ENCODE data around the gene MYMK. TPM values are rescaled to one million over a fixed set of nuclear protein-coding genes. Genes with fewer than 3 reads are reported as not detected.
"Not testable (repeated sequence)": the region's sequence is repeated elsewhere in the genome, so short reads cannot be mapped to it uniquely, and the experiment has no call there.

The MYMK gene
- total RNA-seq, 1 experiment from 2014 or later, result not detected

- no peaks in the 10 kb centered on the region for H3K9me3 ChIP-seq
- DNase-seq, result no peak
- H3K36me3 ChIP-seq (ENCODE audit: control insufficient read depth, insufficient read depth, low read length), result no peaks in the 10 kb centered on the region
- ChIA-PET POLR2A (no interaction called here), CTCF (no interaction called here)
- BruUV-seq (replicated peaks), result no TSS peak
- no peaks in the 10 kb centered on the region for H3K36me3 Mint-ChIP-seq (ENCODE audit: insufficient read depth, unreplicated experiment)
- no peak overlapping the region for H3K4me3 ChIP-seq (ENCODE audit: low read depth, low read length)
- TF ChIP-seq CTCF (IDR thresholded peaks at IDR 0.05; ENCODE audit: insufficient read depth in 1 of 2, low read depth in 1 of 2, low read length in 1 of 2, severe bottlenecking in 1 of 2, unreplicated experiment in 1 of 2), result no peak
- H3K4me1 ChIP-seq, result peaks cover 6% of the 10 kb centered on the region; the same call in 1 of the 2 replicates
- H3K27me3 ChIP-seq (replicated peaks; ENCODE audit: control insufficient read depth, insufficient read depth, low read length), result no peaks in the 10 kb centered on the region
- H3K27ac Mint-ChIP-seq (ENCODE audit: unreplicated experiment), result no peak overlapping the region
- peaks cover 7% of the 10 kb centered on the region for H3K4me1 Mint-ChIP-seq (ENCODE audit: low read depth, unreplicated experiment)
- no peak overlapping the region for H3K4me3 Mint-ChIP-seq (ENCODE audit: unreplicated experiment)
- H3K27me3 Mint-ChIP-seq (ENCODE audit: insufficient read depth, unreplicated experiment), result peaks cover 5% of the 10 kb centered on the region
- intact Hi-C loops (cut with micrococcal nuclease; ENCODE audit: unreplicated experiment), result no loop called here
- no peaks in the 10 kb centered on the region for H3K9me3 Mint-ChIP-seq (ENCODE audit: unreplicated experiment)
Measured at GRCh38 chr9:133566817-133567216, 42.1 kb upstream of the MYMK start.

- intact Hi-C loops (cut with micrococcal nuclease; ENCODE audit: unreplicated experiment), result no loop called here
- H3K4me3 Mint-ChIP-seq (ENCODE audit: unreplicated experiment), result no peak overlapping the region
- H3K27me3 ChIP-seq (replicated peaks; ENCODE audit: control insufficient read depth, insufficient read depth, low read length), result no peaks in the 10 kb centered on the region
- H3K27me3 Mint-ChIP-seq (ENCODE audit: insufficient read depth, unreplicated experiment), result peaks cover 5% of the 10 kb centered on the region
- H3K27ac Mint-ChIP-seq (ENCODE audit: unreplicated experiment), result no peak overlapping the region
- no peaks in the 10 kb centered on the region for H3K36me3 ChIP-seq (ENCODE audit: control insufficient read depth, insufficient read depth, low read length)
- H3K9me3 Mint-ChIP-seq (ENCODE audit: unreplicated experiment), result no peaks in the 10 kb centered on the region
- CTCF ChIA-PET, result no interaction called here
- H3K36me3 Mint-ChIP-seq (ENCODE audit: insufficient read depth, unreplicated experiment), result no peaks in the 10 kb centered on the region
- H3K4me1 ChIP-seq, result peaks cover 6% of the 10 kb centered on the region; the same call in 1 of the 2 replicates
- no peak for TF ChIP-seq CTCF (IDR thresholded peaks at IDR 0.05; ENCODE audit: insufficient read depth in 1 of 2, low read depth in 1 of 2, low read length in 1 of 2, severe bottlenecking in 1 of 2, unreplicated experiment in 1 of 2)
- BruUV-seq (replicated peaks), result no TSS peak
- no peaks in the 10 kb centered on the region for H3K9me3 ChIP-seq
- H3K4me3 ChIP-seq (ENCODE audit: low read depth, low read length), result no peak overlapping the region
- peaks cover 7% of the 10 kb centered on the region for H3K4me1 Mint-ChIP-seq (ENCODE audit: low read depth, unreplicated experiment)
- DNase-seq, result no peak
- POLR2A ChIA-PET, result no interaction called here
Measured at GRCh38 chr9:133566382-133566781, 41.6 kb upstream of the MYMK start.

GRCh38 chr9:133564451-133565116 is 39.8 kb upstream of the MYMK start:
- Mint-ChIP-seq H3K36me3 (ENCODE audit: insufficient read depth, unreplicated experiment) (no peaks in the 10 kb centered on the region), H3K4me3 (ENCODE audit: unreplicated experiment) (no peak overlapping the region), H3K27ac (ENCODE audit: unreplicated experiment) (no peak overlapping the region), H3K27me3 (ENCODE audit: insufficient read depth, unreplicated experiment) (peaks cover 5% of the 10 kb centered on the region), H3K9me3 (ENCODE audit: unreplicated experiment) (no peaks in the 10 kb centered on the region), H3K4me1 (ENCODE audit: low read depth, unreplicated experiment) (peaks cover 7% of the 10 kb centered on the region)
- ChIA-PET CTCF (no interaction called here), POLR2A (no interaction called here)
- Histone ChIP-seq H3K4me1 (peaks cover 6% of the 10 kb centered on the region; the same call in 1 of the 2 replicates), H3K4me3 (ENCODE audit: low read depth, low read length) (no peak overlapping the region), H3K27me3 (replicated peaks; ENCODE audit: control insufficient read depth, insufficient read depth, low read length) (no peaks in the 10 kb centered on the region), H3K36me3 (ENCODE audit: control insufficient read depth, insufficient read depth, low read length) (no peaks in the 10 kb centered on the region), H3K9me3 (no peaks in the 10 kb centered on the region)
- DNase-seq, result no peak
- no peak for TF ChIP-seq CTCF (IDR thresholded peaks at IDR 0.05; ENCODE audit: insufficient read depth in 1 of 2, low read depth in 1 of 2, low read length in 1 of 2, severe bottlenecking in 1 of 2, unreplicated experiment in 1 of 2)
- intact Hi-C loops (cut with micrococcal nuclease; ENCODE audit: unreplicated experiment), result no loop called here
- no TSS peak for BruUV-seq (replicated peaks)

- H3K4me1 ChIP-seq; H3K27ac Mint-ChIP-seq (ENCODE audit: unreplicated experiment); H3K9me3 Mint-ChIP-seq (ENCODE audit: unreplicated experiment); H3K27me3 Mint-ChIP-seq (ENCODE audit: insufficient read depth, unreplicated experiment); CTCF ChIA-PET; H3K27me3 ChIP-seq (replicated peaks; ENCODE audit: control insufficient read depth, insufficient read depth, low read length); POLR2A ChIA-PET; H3K36me3 Mint-ChIP-seq (ENCODE audit: insufficient read depth, unreplicated experiment); H3K36me3 ChIP-seq (ENCODE audit: control insufficient read depth, insufficient read depth, low read length); H3K4me1 Mint-ChIP-seq (ENCODE audit: low read depth, unreplicated experiment); H3K4me3 Mint-ChIP-seq (ENCODE audit: unreplicated experiment); H3K9me3 ChIP-seq; intact Hi-C loops (cut with micrococcal nuclease; ENCODE audit: unreplicated experiment); H3K4me3 ChIP-seq (ENCODE audit: low read depth, low read length); DNase-seq; BruUV-seq (replicated peaks): not testable (repeated sequence)
Measured at GRCh38 chr9:133563814-133564213, 39.1 kb upstream of the MYMK start.
